HEK293 (cell line): ENCODE results near the gene PGP.

Source experiments
- BCL11A ChIP-seq: fragments of 450-650 bp; formaldehyde crosslinking; IDR thresholded peaks from 2 replicates; pipeline ENCODE4 v1.5.1; 2016; ENCODE audit warnings: low read depth, missing biosample characterization, missing genetic modification characterization
- CTCF ChIP-seq: fragments of 450-650 bp; formaldehyde crosslinking; IDR thresholded peaks from 2 replicates; pipeline ENCODE4 v1.5.1; 2016; ENCODE audit warnings: missing biosample characterization, missing genetic modification characterization
- KLF1 ChIP-seq: fragments of 450-650 bp; formaldehyde crosslinking; IDR thresholded peaks from 2 replicates; pipeline ENCODE4 v1.5.1; 2016; ENCODE audit warnings: missing biosample characterization, missing genetic modification characterization
- SP2 ChIP-seq: fragments of 450-650 bp; formaldehyde crosslinking; IDR thresholded peaks from 2 replicates; pipeline ENCODE4 v1.5.1; 2016; ENCODE audit warnings: missing biosample characterization, missing genetic modification characterization
- ZBTB44 ChIP-seq: fragments of 450-650 bp; IDR thresholded peaks from 2 replicates; pipeline ENCODE4 v1.5.1; 2018; ENCODE audit warnings: missing biosample characterization, mild to moderate bottlenecking, missing genetic modification characterization
- ZNF138 ChIP-seq: fragments of 450-650 bp; formaldehyde crosslinking; IDR thresholded peaks from 2 replicates; pipeline ENCODE4 v1.5.1; 2016; ENCODE audit warnings: missing biosample characterization, missing genetic modification characterization, borderline replicate concordance
- ZNF140 ChIP-seq: fragments of 450-650 bp; formaldehyde crosslinking; IDR thresholded peaks from 2 replicates; pipeline ENCODE4 v1.5.1; 2016; ENCODE audit warnings: missing biosample characterization, missing genetic modification characterization
- ZNF311 ChIP-seq: fragments of 450-650 bp; formaldehyde crosslinking; IDR thresholded peaks from 2 replicates; pipeline ENCODE4 v1.5.1; 2017; ENCODE audit warnings: missing biosample characterization, missing genetic modification characterization, borderline replicate concordance
- ZNF362 ChIP-seq: fragments of 450-650 bp; formaldehyde crosslinking; IDR thresholded peaks from 2 replicates; pipeline ENCODE4 v1.5.1; 2016; ENCODE audit warnings: missing biosample characterization, missing genetic modification characterization
- ZNF677 ChIP-seq: fragments of 450-650 bp; IDR thresholded peaks from 2 replicates; pipeline ENCODE4 v1.5.0; 2018; ENCODE audit warnings: missing biosample characterization, mild to moderate bottlenecking, missing genetic modification characterization, moderate library complexity
- ZNF785 ChIP-seq: fragments of 450-650 bp; formaldehyde crosslinking; IDR thresholded peaks from 2 replicates; pipeline ENCODE4 v1.5.1; 2016; ENCODE audit warnings: missing biosample characterization, missing genetic modification characterization

GRCh38 chr16:2174396-2175131 lies 40.1 kb downstream of the PGP start:
- TF ChIP-seq CTCF (tag by site-specific recombination) (no peak), ZNF785 (tag by site-specific recombination) (no peak), ZNF140 (tag by site-specific recombination) (no peak), KLF1 (tag by site-specific recombination) (no peak), ZNF677 (no peak), ZNF362 (tag by site-specific recombination) (no peak), ZBTB44 (tag by site-specific recombination) (no peak), ZNF138 (no peak), BCL11A (tag by site-specific recombination) (no peak), ZNF311 (tag by site-specific recombination) (no peak), SP2 (no peak)
